HepG2 (cell line): ENCODE data around the gene LRRC45. TPM values are rescaled to one million over a fixed set of nuclear protein-coding genes. Genes with fewer than 3 reads are reported as not detected.
A peak's percentile ranks its signal among the peaks of the same experiment; 100 is the strongest.

Experiments
- ATF5 ChIP-seq: sonication (generic); formaldehyde crosslinking; IDR thresholded peaks from 2 replicates; pipeline ENCODE4 v1.4.0; 2020; ENCODE audit warnings: mild to moderate bottlenecking, low read depth, missing genetic modification reagents
- BCLAF1 ChIP-seq: fragments of 450-650 bp; IDR thresholded peaks from 2 replicates; pipeline ENCODE4 v1.6.1; 2017; ENCODE audit warnings: mild to moderate bottlenecking
- ETV5 ChIP-seq: IDR thresholded peaks from 2 replicates; pipeline ENCODE4 v1.6.1; 2018; ENCODE audit warnings: missing biosample characterization, missing genetic modification reagents, inconsistent platforms, borderline replicate concordance
- HIC2 ChIP-seq: sonication (generic); formaldehyde crosslinking; IDR thresholded peaks from 2 replicates; pipeline ENCODE4 v1.9.0; 2022; ENCODE audit warnings: low read depth, missing genetic modification reagents
- JDP2 ChIP-seq: sonication (generic); formaldehyde crosslinking; IDR thresholded peaks from 2 replicates; pipeline ENCODE4 v1.8.1; 2022; ENCODE audit warnings: missing genetic modification reagents, borderline replicate concordance
- KMT2B ChIP-seq: IDR thresholded peaks from 2 replicates; pipeline ENCODE4 v1.6.1; 2016; ENCODE audit warnings: missing genetic modification reagents, missing compliant biosample characterization
- MIER3 ChIP-seq: IDR thresholded peaks from 2 replicates; pipeline ENCODE4 v1.6.1; 2016; ENCODE audit warnings: missing compliant biosample characterization, borderline replicate concordance
- NBN ChIP-seq: fragments of 450-650 bp; conservative IDR thresholded peaks from 2 replicates; pipeline ENCODE4 v1.6.1; 2017
- POLR2A ChIP-seq, 2 experiments: IDR thresholded peaks; 2 replicates each; pipeline ENCODE4 v1.6.1; 2011; ENCODE audit warnings: low read depth in 2 of 2, low read length in 2 of 2, mild to moderate bottlenecking in 1 of 2, moderate library complexity in 1 of 2; ENCODE audit not compliant: insufficient read depth in 1 of 2
- RARA ChIP-seq: IDR thresholded peaks from 2 replicates; pipeline ENCODE4 v1.6.1; 2016; ENCODE audit warnings: missing genetic modification reagents, missing compliant biosample characterization
- RELA ChIP-seq: sonication (generic); formaldehyde crosslinking; IDR thresholded peaks from 2 replicates; pipeline ENCODE4 v1.4.0; 2020; ENCODE audit warnings: missing genetic modification reagents
- SP140L ChIP-seq: sonication (generic); formaldehyde crosslinking; IDR thresholded peaks from 2 replicates; pipeline ENCODE4 v1.4.0; 2020; ENCODE audit warnings: missing genetic modification reagents, borderline replicate concordance
- SP5 ChIP-seq: IDR thresholded peaks from 2 replicates; pipeline ENCODE4 v1.6.1; 2016; ENCODE audit warnings: low read depth, borderline replicate concordance
- STAT5B ChIP-seq: sonication (generic); formaldehyde crosslinking; IDR thresholded peaks from 2 replicates; pipeline ENCODE4 v1.4.0; 2020; ENCODE audit warnings: missing genetic modification reagents
- ZNF30 ChIP-seq: sonication (generic); formaldehyde crosslinking; IDR thresholded peaks from 2 replicates; pipeline ENCODE4 v1.5.0; 2020; ENCODE audit warnings: mild to moderate bottlenecking, missing genetic modification reagents
- ZNF563 ChIP-seq: sonication (generic); formaldehyde crosslinking; IDR thresholded peaks from 2 replicates; pipeline ENCODE4 v1.8.0; 2022; ENCODE audit warnings: mild to moderate bottlenecking, moderate library complexity, missing genetic modification reagents
- ZNF646 ChIP-seq: sonication (generic); formaldehyde crosslinking; IDR thresholded peaks from 2 replicates; pipeline ENCODE4 v1.9.0; 2021; ENCODE audit warnings: mild to moderate bottlenecking, missing genetic modification reagents
- ZNF781 ChIP-seq: sonication (generic); formaldehyde crosslinking; IDR thresholded peaks from 2 replicates; pipeline ENCODE4 v1.5.1; 2020; ENCODE audit warnings: borderline replicate concordance, mild to moderate bottlenecking, missing genetic modification reagents; ENCODE audit errors: not compliant biosample characterization
- polyA plus RNA-seq, 8 experiments: library from polyadenylated mRNA; depleted of rRNA in 3 of 8; stranded (reverse) in 7 of 8; unstranded in 1 of 8; fragments of >200 nt; fragmentation: Illumina TruSeq in 4 of 8; extraction: Trizol in 4 of 8; gene quantifications; 2 replicates each; pipeline versions ENCODE4 v1.2.1 to v1.2.3, GENCODE V29; 2011 to 2016; ENCODE audit warnings: low read depth in 4 of 8, missing spikeins in 1 of 8, mixed read lengths in 1 of 8; ENCODE audit not compliant: insufficient read depth in 1 of 8
- total RNA-seq, 5 experiments: library from RNA; depleted of rRNA; stranded (reverse); fragments of >200 nt; fragmentation: Illumina TruSeq; extraction: Trizol; gene quantifications; 2 replicates each; pipeline ENCODE4 v1.2.3, GENCODE V29; 2016; ENCODE audit warnings: low read depth in 1 of 5

The LRRC45 gene
- total and polyA plus RNA-seq, 2 of the 13 experiments (the other 11 are each of a cell fraction or from before 2014, with no cell fraction given): 11.6 to 48.1 TPM

GRCh38 chr17:82023447-82024241 is 539 bp downstream of the LRRC45 start (continued):
- peak; percentile 25; the same call in 1 of the 2 replicates for TF ChIP-seq KMT2B (CRISPR knock-in tag)
- no peak for TF ChIP-seq POLR2A (IDR thresholded peaks at IDR 0.05; ENCODE audit: insufficient read depth in 1 of 2, low read depth in 2 of 2, low read length in 2 of 2)
- no peak for TF ChIP-seq ATF5 (CRISPR knock-in tag)
- TF ChIP-seq ZNF30 (CRISPR knock-in tag): no peak
- TF ChIP-seq HIC2 (CRISPR knock-in tag): no peak
- TF ChIP-seq MIER3 (CRISPR knock-in tag): no peak; the same call in 1 of the 2 replicates
- peak; percentile 87; the same call in 1 of the 2 replicates for TF ChIP-seq ZNF563 (CRISPR knock-in tag)
- no peak for TF ChIP-seq RARA (CRISPR knock-in tag)
- TF ChIP-seq ETV5: no peak; the same call in 1 of the 2 replicates
- no peak for TF ChIP-seq JDP2 (CRISPR knock-in tag)
- no peak for TF ChIP-seq NBN
- no peak for TF ChIP-seq STAT5B (CRISPR knock-in tag)
- TF ChIP-seq BCLAF1: no peak
- no peak for TF ChIP-seq SP140L (CRISPR knock-in tag)
- TF ChIP-seq ZNF646 (CRISPR knock-in tag): no peak
- TF ChIP-seq RELA (CRISPR knock-in tag): 0 out of 2 replicates have a peak, but pooled peaks have one; percentile 17
- TF ChIP-seq SP5: no peak
- TF ChIP-seq ZNF781 (CRISPR knock-in tag): no peak
